Esophagus mucosa (tissue), 1 donor: Measurements from ENCODE around the gene CLEC4M. TPM values are rescaled to one million over a fixed set of nuclear protein-coding genes. Genes with fewer than 3 reads are reported as not detected.
"Not testable (repeated sequence)": the region's sequence is repeated elsewhere in the genome, so short reads cannot be mapped to it uniquely, and the experiment has no call there.

Source experiments
- ATAC-seq: fragments of 200-7000 bp; cut with Tn5 transposase; one replicate; pipeline ENCODE4 v1.9.1; 2020
- total RNA-seq: library from RNA; stranded (reverse); gene quantifications from one replicate; pipeline ENCODE4 v1.2.4, GENCODE V29; 2023
- donor health status: DM: yes; HTN: yes; CAD: no.

CLEC4M gene
- total RNA-seq, 1 donor from 2014 or later = not detected

- no peak for ATAC-seq
Observed at GRCh38 chr19:7815325-7815724, 52.3 kb downstream of the CLEC4M start.

DNA sequence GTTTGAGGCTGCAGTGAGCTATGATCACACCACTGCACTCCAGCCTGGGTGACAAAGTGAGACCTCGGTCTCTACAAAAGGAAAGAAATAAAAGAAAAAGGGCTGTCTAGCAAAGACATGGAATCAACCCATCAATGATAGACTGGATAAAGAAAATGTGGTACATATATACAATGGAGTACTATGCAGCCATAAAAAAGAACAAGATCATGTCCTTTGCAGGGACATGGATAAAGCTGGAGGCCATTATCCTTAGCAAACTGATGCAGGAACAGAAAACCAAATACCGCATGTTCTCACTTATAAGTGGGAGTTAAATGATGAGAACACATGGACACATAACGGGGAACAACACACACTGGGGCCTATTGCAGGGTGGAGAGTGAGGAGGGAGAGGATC is 53.0 kb downstream of the CLEC4M start:
- not testable (repeated sequence) for ATAC-seq

GRCh38 chr19:7817801-7818200 is 54.8 kb downstream of the CLEC4M start:
- ATAC-seq = no peak

DNA sequence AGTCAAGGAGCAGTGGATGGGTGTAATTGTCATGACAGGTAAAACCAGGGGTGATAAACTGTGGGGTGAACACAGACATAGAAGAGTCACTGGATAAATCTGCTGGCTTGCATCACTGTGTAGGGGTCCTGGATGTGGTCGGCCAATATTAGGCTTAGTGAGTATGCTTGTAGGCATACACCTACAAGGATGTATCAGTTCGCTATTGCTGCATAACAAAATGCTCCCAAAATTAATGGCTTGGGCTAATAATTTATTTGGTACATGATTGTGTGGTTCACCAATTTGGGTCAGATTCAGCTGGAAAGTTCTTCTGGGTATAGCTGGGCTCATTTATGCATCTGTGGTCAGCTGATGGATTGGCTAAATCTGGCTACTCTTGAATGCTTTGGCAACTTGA is 55.8 kb downstream of the CLEC4M start:
- no peak for ATAC-seq

Other genes starting within 250 kb of the CLEC4M start
- 11.2 TPM for gene ZNF358, start 247.1 kb upstream of the CLEC4M start, total RNA-seq
- 9.2 TPM for gene MCOLN1, start 240.6 kb upstream of the CLEC4M start, total RNA-seq
- gene PNPLA6, start 227.5 kb upstream of the CLEC4M start, total RNA-seq = 48.1 TPM
- 21.2 TPM for gene CAMSAP3, start 167.4 kb upstream of the CLEC4M start, total RNA-seq
- 17.9 TPM for gene XAB2, start 133.7 kb upstream of the CLEC4M start, total RNA-seq
- 91.7 TPM for gene PET100, start 133.4 kb upstream of the CLEC4M start, total RNA-seq
- gene PCP2, start 129.5 kb upstream of the CLEC4M start, total RNA-seq = not detected
- gene STXBP2, start 126.1 kb upstream of the CLEC4M start, total RNA-seq = 62.7 TPM
- not detected for gene RETN, start 94.2 kb upstream of the CLEC4M start, total RNA-seq
- gene MCEMP1, start 86.2 kb upstream of the CLEC4M start, total RNA-seq = 0.24 TPM
- gene TRAPPC5, start 82.4 kb upstream of the CLEC4M start, total RNA-seq = 127 TPM
- gene FCER2, start 61.1 kb upstream of the CLEC4M start, total RNA-seq = 0.20 TPM
- not detected for gene CLEC4G, start 31.1 kb upstream of the CLEC4M start, total RNA-seq
- gene CD209, start 15.7 kb upstream of the CLEC4M start, total RNA-seq = 0.32 TPM
- gene EVI5L, start 67.0 kb downstream of the CLEC4M start, total RNA-seq = 9.6 TPM
- 0.04 TPM for gene PRR36, start 111.1 kb downstream of the CLEC4M start, total RNA-seq
- 11.6 TPM for gene LRRC8E, start 125.3 kb downstream of the CLEC4M start, total RNA-seq
- 15.4 TPM for gene MAP2K7, start 140.6 kb downstream of the CLEC4M start, total RNA-seq
- 0.72 TPM for gene TGFBR3L, start 151.6 kb downstream of the CLEC4M start, total RNA-seq
- gene SNAPC2, start 157.1 kb downstream of the CLEC4M start, total RNA-seq = 7.9 TPM
- not detected for gene CTXN1, start 162.9 kb downstream of the CLEC4M start, total RNA-seq
- 43.8 TPM for gene TIMM44, start 180.4 kb downstream of the CLEC4M start, total RNA-seq
- 48.7 TPM for gene ELAVL1, start 242.4 kb downstream of the CLEC4M start, total RNA-seq